Measurements from ENCODE around the gene TIMP2. TPM values are rescaled to one million over a fixed set of nuclear protein-coding genes. Genes with fewer than 3 reads are reported as not detected.
"Not testable (repeated sequence)": the region's sequence is repeated elsewhere in the genome, so short reads cannot be mapped to it uniquely, and the experiment has no call there.

Gene TIMP2
- total and polyA plus RNA-seq, 2 of the 4 experiments (the other 2 are of a cell fraction), result 43.9 to 416 TPM

- CTCF ChIA-PET, result no interaction called here
- no peak for DNase-seq
These were observed 20.9 kb upstream of the TIMP2 start for GRCh38 chr17:78946131-78946530.

DNA sequence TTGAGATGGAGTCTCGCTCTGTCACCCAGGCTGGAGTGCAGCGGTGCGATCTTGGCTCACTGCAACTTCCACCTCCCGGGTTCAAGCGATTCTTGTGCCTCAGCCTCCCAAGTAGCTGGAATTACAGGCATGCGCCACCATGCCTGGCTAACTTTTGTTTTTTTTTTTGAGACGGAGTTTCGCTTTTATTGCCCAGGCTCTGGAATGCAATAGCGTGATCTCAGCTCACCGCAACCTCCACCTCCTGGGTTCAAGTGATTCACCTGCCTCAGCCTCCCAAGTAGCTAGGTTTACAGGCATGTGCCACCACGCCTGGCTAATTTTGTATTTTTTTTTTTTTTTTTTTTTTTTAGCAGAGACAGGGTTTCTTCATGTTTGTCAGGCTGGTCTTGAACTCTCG is 20.3 kb upstream of the TIMP2 start:
- H2AK9ac ChIP-seq (replicated peaks; ENCODE audit: low read depth, low read length, poor library complexity); H3K56ac ChIP-seq (ENCODE audit: extremely low read depth, insufficient read depth, low read length); H3K18ac ChIP-seq (ENCODE audit: low read depth, low read length); H3K23ac ChIP-seq (ENCODE audit: low read depth, low read length); CTCF ChIA-PET; H3K4ac ChIP-seq (ENCODE audit: low read depth, low read length); H3K9me3 ChIP-seq (ENCODE audit: control insufficient read depth, insufficient read depth, low read length); dilution Hi-C loops (cut with HindIII; ENCODE audit: low sequenced_read_pairs, unreplicated experiment); H3K79me1 ChIP-seq (ENCODE audit: low read depth in 1 of 2, low read length in 2 of 2); H4K8ac ChIP-seq (ENCODE audit: low read depth in 2 of 2, low read length in 2 of 2); ATAC-seq (ENCODE audit: low read depth); H3K4me3 ChIP-seq (ENCODE audit: insufficient read depth, low read depth, low read length); H3K27ac ChIP-seq (ENCODE audit: insufficient read depth, low read length); DNase-seq; intact Hi-C loops (cut with micrococcal nuclease); in situ Hi-C loops (cut with MboI; ENCODE audit: low sequenced_read_pairs); H3K4me1 ChIP-seq (ENCODE audit: control insufficient read depth, insufficient read depth, low read length); H3K4me2 ChIP-seq (ENCODE audit: low read depth, low read length); BruUV-seq (replicated peaks); H4K20me1 ChIP-seq (ENCODE audit: insufficient read depth, low read length); H4K91ac ChIP-seq (ENCODE audit: insufficient read depth, low read depth, low read length); H2BK20ac ChIP-seq (ENCODE audit: low read depth, low read length); H4K5ac ChIP-seq (ENCODE audit: low read depth, low read length); H3K9ac ChIP-seq (ENCODE audit: low read depth, low read length); POLR2A ChIA-PET (ENCODE audit: unreplicated experiment); H2AFZ ChIP-seq (replicated peaks; ENCODE audit: low read length, poor library complexity); H3K36me3 ChIP-seq (ENCODE audit: control insufficient read depth, insufficient read depth, low read length); H3K9me1 ChIP-seq (ENCODE audit: insufficient read depth, low read length); H3K27me3 ChIP-seq (ENCODE audit: control insufficient read depth, insufficient read depth, low read length); H3K14ac ChIP-seq (replicated peaks; ENCODE audit: low read depth, low read length); H2BK5ac ChIP-seq (ENCODE audit: low read depth, low read length, poor library complexity, severe bottlenecking); H2AK5ac ChIP-seq (ENCODE audit: low read depth, low read length); H2BK15ac ChIP-seq (ENCODE audit: low read depth, low read length); H2BK120ac ChIP-seq (ENCODE audit: low read depth, low read length): not testable (repeated sequence)
- WGBS, 2 experiments (ENCODE audit: extremely low coverage in 2 of 2, insufficient read length in 1 of 2), result 95% methylated on average over 8 of the region's 12 CpGs; no CpG with 5 or more reads in 1 of the 2 experiments

More at GRCh38 chr17:78946131-78946530, 20.9 kb upstream of the TIMP2 start:
- H4K20me1 ChIP-seq (ENCODE audit: insufficient read depth, low read length), result no peaks in the 10 kb centered on the region
- in situ Hi-C loops (cut with MboI; ENCODE audit: low sequenced_read_pairs) (no loop called here), intact Hi-C loops (cut with micrococcal nuclease) (no loop called here), dilution Hi-C loops (cut with HindIII; ENCODE audit: low sequenced_read_pairs, unreplicated experiment) (no loop called here)
- H3K27me3 ChIP-seq (ENCODE audit: control insufficient read depth, insufficient read depth, low read length), result no peaks in the 10 kb centered on the region; the same call in 1 of the 2 replicates
- H2AK9ac ChIP-seq (replicated peaks; ENCODE audit: low read depth, low read length, poor library complexity), result no peak overlapping the region
- no peaks in the 10 kb centered on the region for H3K4me1 ChIP-seq (ENCODE audit: control insufficient read depth, insufficient read depth, low read length)
- H3K79me1 ChIP-seq (ENCODE audit: low read depth in 1 of 2, low read length in 2 of 2), result no peaks in the 10 kb centered on the region
- no peak overlapping the region for H4K5ac ChIP-seq (ENCODE audit: low read depth, low read length)
- no peak overlapping the region for H3K9ac ChIP-seq (ENCODE audit: low read depth, low read length)
- no peak overlapping the region for H3K56ac ChIP-seq (ENCODE audit: extremely low read depth, insufficient read depth, low read length)
- H3K9me1 ChIP-seq (ENCODE audit: insufficient read depth, low read length), result no peaks in the 10 kb centered on the region
- no peak overlapping the region for H3K4ac ChIP-seq (ENCODE audit: low read depth, low read length)
- no peak overlapping the region for H2BK120ac ChIP-seq (ENCODE audit: low read depth, low read length)
- H3K9me3 ChIP-seq (ENCODE audit: control insufficient read depth, insufficient read depth, low read length), result peaks cover 13% of the 10 kb centered on the region
- H2BK5ac ChIP-seq (ENCODE audit: low read depth, low read length, poor library complexity, severe bottlenecking), result no peak overlapping the region
- no peak overlapping the region for H3K4me2 ChIP-seq (ENCODE audit: low read depth, low read length)
- no TSS peak for BruUV-seq (replicated peaks)
- H3K4me3 ChIP-seq (ENCODE audit: insufficient read depth, low read depth, low read length), result no peak overlapping the region
- H3K27ac ChIP-seq (ENCODE audit: insufficient read depth, low read length), result no peak overlapping the region
- H3K18ac ChIP-seq (ENCODE audit: low read depth, low read length), result no peak overlapping the region
- no peak overlapping the region for H2BK20ac ChIP-seq (ENCODE audit: low read depth, low read length)
- TF ChIP-seq CEBPB (IDR thresholded peaks at IDR 0.05; ENCODE audit: low read depth, low read length), result no peak
- TF ChIP-seq MAZ (IDR thresholded peaks at IDR 0.05; ENCODE audit: borderline replicate concordance, low read depth, low read length), result no peak
- no peak for TF ChIP-seq USF2 (IDR thresholded peaks at IDR 0.05; ENCODE audit: low read depth, low read length)
- no CpG with 5 or more reads among the region's 7 CpGs for WGBS, 2 experiments (ENCODE audit: extremely low coverage in 2 of 2, insufficient read length in 1 of 2)
- H4K91ac ChIP-seq (ENCODE audit: insufficient read depth, low read depth, low read length), result no peak overlapping the region
- ATAC-seq (ENCODE audit: low read depth), result no peak
- no peak overlapping the region for H2BK15ac ChIP-seq (ENCODE audit: low read depth, low read length)
- POLR2A ChIA-PET (ENCODE audit: unreplicated experiment), result no interaction called here
- no peak overlapping the region for H4K8ac ChIP-seq (ENCODE audit: low read depth in 2 of 2, low read length in 2 of 2)
- peak overlapping the region; percentile 51; the same call in 1 of the 2 replicates for H2AK5ac ChIP-seq (ENCODE audit: low read depth, low read length)
- peak overlapping the region; percentile 23 for H2AFZ ChIP-seq (replicated peaks; ENCODE audit: low read length, poor library complexity)
- H3K36me3 ChIP-seq (ENCODE audit: control insufficient read depth, insufficient read depth, low read length), result no peaks in the 10 kb centered on the region
- H3K23ac ChIP-seq (ENCODE audit: low read depth, low read length), result no peak overlapping the region
- H3K14ac ChIP-seq (replicated peaks; ENCODE audit: low read depth, low read length), result no peak overlapping the region
